ENCODE measurements around the gene TRABD2B.

TRABD2B gene

DNA sequence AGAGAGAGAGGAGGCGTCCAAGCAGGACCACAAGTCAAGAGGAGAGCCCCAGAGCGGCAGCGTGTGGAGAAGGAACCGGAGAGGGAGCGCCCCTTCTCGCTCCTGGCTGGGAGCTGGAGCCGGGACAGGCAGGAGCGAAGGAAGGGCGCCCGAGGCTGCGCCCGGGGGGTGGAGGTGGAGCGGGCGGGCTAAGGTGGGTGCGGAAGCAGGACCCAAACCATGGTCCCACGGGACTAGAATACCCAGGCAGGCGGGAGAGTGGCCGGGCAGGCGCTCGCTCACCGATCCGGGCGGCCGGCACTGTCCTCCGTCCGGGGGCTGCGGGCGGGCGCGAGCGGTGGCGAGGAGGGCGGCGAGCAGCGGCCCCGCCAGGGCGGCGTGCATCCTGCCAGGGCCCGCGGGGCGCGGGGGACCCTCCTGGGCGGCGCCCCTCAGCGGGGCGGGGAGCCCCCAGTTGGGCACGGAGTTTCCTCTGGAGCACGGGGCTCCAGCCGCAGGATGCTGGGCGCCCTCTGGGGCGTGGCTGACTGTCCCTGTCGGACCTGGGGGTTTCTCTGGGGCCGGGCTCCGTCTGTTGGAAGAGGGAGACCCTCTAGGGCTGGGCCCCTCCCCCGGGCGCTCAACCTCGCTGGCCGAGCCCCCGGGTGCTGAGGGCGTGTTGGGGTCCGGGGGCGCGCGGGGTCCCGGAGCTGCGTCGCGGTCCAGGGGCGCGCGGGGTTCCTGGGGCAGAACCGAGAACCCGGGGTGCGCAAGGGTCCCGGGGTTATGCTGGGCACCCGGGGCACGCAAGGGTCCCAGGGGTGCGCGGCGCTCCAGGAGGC is 569 bp downstream of the TRABD2B start (continued):
- TF ChIP-seq ZNF521 (tag by site-specific recombination; IDR thresholded peaks at IDR 0.05) (no peak), ZNF837 (tag by site-specific recombination; IDR thresholded peaks at IDR 0.05) (no peak), ZNF692 (tag by site-specific recombination; IDR thresholded peaks at IDR 0.05) (no peak), KLF7 (tag by site-specific recombination; IDR thresholded peaks at IDR 0.05; ENCODE audit: borderline replicate concordance) (no peak), ELK4 (IDR thresholded peaks at IDR 0.05; ENCODE audit: borderline replicate concordance, low read depth, low read length) (no peak), SALL2 (tag by site-specific recombination; IDR thresholded peaks at IDR 0.05; ENCODE audit: borderline replicate concordance) (no peak)

DNA sequence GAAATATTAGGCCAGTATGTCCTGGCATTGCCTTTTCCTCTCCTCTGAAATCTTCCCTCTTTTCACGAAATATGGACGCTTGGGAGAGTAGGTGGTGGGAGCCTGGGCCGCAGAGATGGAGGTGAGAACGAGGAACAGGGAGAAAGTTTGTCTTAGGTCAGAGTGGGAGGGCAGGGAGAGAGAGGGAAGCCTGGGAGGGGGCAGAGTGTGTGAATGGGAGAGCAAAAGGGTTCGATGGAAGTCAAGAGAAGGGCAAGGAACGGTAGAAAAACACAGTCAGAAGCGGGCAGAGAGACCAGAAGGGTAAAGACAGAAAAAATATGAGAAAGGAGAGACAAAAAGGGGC is 1.2 kb downstream of the TRABD2B start:
- no peak overlapping the region for H3K4me3 ChIP-seq (ENCODE audit: low read depth, low read length)
- no peaks in the 10 kb centered on the region for H3K9me3 ChIP-seq (ENCODE audit: control insufficient read depth, insufficient read depth, low read depth, low read length)
- H3K36me3 ChIP-seq (ENCODE audit: control insufficient read depth in 2 of 2, insufficient read depth in 1 of 2, low read length in 2 of 2), result peaks cover 0 to 11% of the 10 kb centered on the region in 2 experiments; a peak in 1 of 3 replicates
- H3K27ac ChIP-seq (ENCODE audit: extremely low read depth, low read depth, low read length), result peak overlapping the region; percentile 81; the same call in 1 of the 2 replicates
- ChIA-PET CTCF (interaction anchor here (0.7 to 8.5 kb wide), 4 partner anchors 23 to 109 kb away, joined by 3 to 151 read pairs (median 4); no protein-coding TSS in a partner anchor), POLR2A (no interaction called here)
- peaks cover 11% of the 10 kb centered on the region for H3K4me1 ChIP-seq (ENCODE audit: control insufficient read depth, insufficient read depth, low read length)
- TF ChIP-seq PRDM1 (tag by site-specific recombination; IDR thresholded peaks at IDR 0.05) (peak; percentile 89), ZNF302 (tag by site-specific recombination; IDR thresholded peaks at IDR 0.05; ENCODE audit: low read depth) (no peak), ZNF223 (tag by site-specific recombination; IDR thresholded peaks at IDR 0.05) (no peak), ZNF645 (tag by site-specific recombination; IDR thresholded peaks at IDR 0.05) (no peak), ZBTB20 (tag by site-specific recombination; IDR thresholded peaks at IDR 0.05) (peak; percentile 72), ZNF670 (tag by site-specific recombination; IDR thresholded peaks at IDR 0.05; ENCODE audit: low read depth) (no peak), ZNF677 (tag by site-specific recombination; IDR thresholded peaks at IDR 0.05) (no peak), ZFHX2 (tag by site-specific recombination; conservative IDR thresholded peaks at IDR 0.05) (peak; percentile 55), ZNF341 (tag by site-specific recombination; IDR thresholded peaks at IDR 0.05; ENCODE audit: low read depth) (0 out of 2 replicates have a peak, but pooled peaks have one; percentile 38), ZNF16 (tag by site-specific recombination; IDR thresholded peaks at IDR 0.05; ENCODE audit: low read depth) (no peak), ZBTB11 (tag by site-specific recombination; conservative IDR thresholded peaks at IDR 0.05; ENCODE audit: low read depth) (no peak), ZNF76 (tag by site-specific recombination; IDR thresholded peaks at IDR 0.05; ENCODE audit: borderline replicate concordance, low read depth) (peak; percentile 24; the same call in 1 of the 2 replicates), ZNF174 (tag by site-specific recombination; IDR thresholded peaks at IDR 0.05) (no peak), ZNF621 (tag by site-specific recombination; IDR thresholded peaks at IDR 0.05) (no peak), BCL11B (tag by site-specific recombination; IDR thresholded peaks at IDR 0.05; ENCODE audit: low read depth) (no peak)
- TF ChIP-seq, protein P1, sequence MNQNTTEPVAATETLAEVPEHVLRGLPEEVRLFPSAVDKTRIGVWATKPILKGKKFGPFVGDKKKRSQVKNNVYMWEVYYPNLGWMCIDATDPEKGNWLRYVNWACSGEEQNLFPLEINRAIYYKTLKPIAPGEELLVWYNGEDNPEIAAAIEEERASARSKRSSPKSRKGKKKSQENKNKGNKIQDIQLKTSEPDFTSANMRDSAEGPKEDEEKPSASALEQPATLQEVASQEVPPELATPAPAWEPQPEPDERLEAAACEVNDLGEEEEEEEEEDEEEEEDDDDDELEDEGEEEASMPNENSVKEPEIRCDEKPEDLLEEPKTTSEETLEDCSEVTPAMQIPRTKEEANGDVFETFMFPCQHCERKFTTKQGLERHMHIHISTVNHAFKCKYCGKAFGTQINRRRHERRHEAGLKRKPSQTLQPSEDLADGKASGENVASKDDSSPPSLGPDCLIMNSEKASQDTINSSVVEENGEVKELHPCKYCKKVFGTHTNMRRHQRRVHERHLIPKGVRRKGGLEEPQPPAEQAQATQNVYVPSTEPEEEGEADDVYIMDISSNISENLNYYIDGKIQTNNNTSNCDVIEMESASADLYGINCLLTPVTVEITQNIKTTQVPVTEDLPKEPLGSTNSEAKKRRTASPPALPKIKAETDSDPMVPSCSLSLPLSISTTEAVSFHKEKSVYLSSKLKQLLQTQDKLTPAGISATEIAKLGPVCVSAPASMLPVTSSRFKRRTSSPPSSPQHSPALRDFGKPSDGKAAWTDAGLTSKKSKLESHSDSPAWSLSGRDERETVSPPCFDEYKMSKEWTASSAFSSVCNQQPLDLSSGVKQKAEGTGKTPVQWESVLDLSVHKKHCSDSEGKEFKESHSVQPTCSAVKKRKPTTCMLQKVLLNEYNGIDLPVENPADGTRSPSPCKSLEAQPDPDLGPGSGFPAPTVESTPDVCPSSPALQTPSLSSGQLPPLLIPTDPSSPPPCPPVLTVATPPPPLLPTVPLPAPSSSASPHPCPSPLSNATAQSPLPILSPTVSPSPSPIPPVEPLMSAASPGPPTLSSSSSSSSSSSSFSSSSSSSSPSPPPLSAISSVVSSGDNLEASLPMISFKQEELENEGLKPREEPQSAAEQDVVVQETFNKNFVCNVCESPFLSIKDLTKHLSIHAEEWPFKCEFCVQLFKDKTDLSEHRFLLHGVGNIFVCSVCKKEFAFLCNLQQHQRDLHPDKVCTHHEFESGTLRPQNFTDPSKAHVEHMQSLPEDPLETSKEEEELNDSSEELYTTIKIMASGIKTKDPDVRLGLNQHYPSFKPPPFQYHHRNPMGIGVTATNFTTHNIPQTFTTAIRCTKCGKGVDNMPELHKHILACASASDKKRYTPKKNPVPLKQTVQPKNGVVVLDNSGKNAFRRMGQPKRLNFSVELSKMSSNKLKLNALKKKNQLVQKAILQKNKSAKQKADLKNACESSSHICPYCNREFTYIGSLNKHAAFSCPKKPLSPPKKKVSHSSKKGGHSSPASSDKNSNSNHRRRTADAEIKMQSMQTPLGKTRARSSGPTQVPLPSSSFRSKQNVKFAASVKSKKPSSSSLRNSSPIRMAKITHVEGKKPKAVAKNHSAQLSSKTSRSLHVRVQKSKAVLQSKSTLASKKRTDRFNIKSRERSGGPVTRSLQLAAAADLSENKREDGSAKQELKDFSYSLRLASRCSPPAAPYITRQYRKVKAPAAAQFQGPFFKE (tag by site-specific recombination; IDR thresholded peaks at IDR 0.05; ENCODE audit: borderline replicate concordance), result no peak
